GM23338 (cell line): ENCODE results near the gene VCX2.

Experiments used
- POLR2AphosphoS5 ChIP-seq: IDR thresholded peaks from 2 replicates; pipeline ENCODE4 v1.6.1; 2016; ENCODE audit warnings: antibody characterized with exemption, low read depth
- TF ChIP-seq, protein P1 (sequence below), 2 experiments: fragments of 200-600 bp in 1 of 2; sonication (generic) in 1 of 2; conservative IDR thresholded peaks; 2 replicates each; pipeline versions ENCODE4 v1.5.1 to v1.6.1; 2016 to 2017; ENCODE audit warnings: antibody characterized with exemption in 2 of 2, low read depth in 2 of 2, mild to moderate bottlenecking in 2 of 2, moderate library complexity in 1 of 2

- TF ChIP-seq POLR2AphosphoS5 = no peak
- TF ChIP-seq, protein P1, sequence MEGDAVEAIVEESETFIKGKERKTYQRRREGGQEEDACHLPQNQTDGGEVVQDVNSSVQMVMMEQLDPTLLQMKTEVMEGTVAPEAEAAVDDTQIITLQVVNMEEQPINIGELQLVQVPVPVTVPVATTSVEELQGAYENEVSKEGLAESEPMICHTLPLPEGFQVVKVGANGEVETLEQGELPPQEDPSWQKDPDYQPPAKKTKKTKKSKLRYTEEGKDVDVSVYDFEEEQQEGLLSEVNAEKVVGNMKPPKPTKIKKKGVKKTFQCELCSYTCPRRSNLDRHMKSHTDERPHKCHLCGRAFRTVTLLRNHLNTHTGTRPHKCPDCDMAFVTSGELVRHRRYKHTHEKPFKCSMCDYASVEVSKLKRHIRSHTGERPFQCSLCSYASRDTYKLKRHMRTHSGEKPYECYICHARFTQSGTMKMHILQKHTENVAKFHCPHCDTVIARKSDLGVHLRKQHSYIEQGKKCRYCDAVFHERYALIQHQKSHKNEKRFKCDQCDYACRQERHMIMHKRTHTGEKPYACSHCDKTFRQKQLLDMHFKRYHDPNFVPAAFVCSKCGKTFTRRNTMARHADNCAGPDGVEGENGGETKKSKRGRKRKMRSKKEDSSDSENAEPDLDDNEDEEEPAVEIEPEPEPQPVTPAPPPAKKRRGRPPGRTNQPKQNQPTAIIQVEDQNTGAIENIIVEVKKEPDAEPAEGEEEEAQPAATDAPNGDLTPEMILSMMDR (conservative IDR thresholded peaks at IDR 0.05; ENCODE audit: low read depth in 2 of 2) = no peak
Observed at GRCh38 chrX:8201896-8202331, 30.8 kb upstream of the VCX2 start.
